Astrocyte of the cerebellum (primary cell): ENCODE measurements around the gene PRSS33.

Source experiments
- DNase-seq: peaks from one replicate; pipeline ENCODE4 v3.0.0-alpha.2; 2011; ENCODE audit warnings: low read depth
- H3K4me3 ChIP-seq: 2 replicates; pipeline ENCODE4 v1.5.1; 2011; ENCODE audit warnings: mild to moderate bottlenecking, low read depth, low read length, moderate library complexity
- CTCF ChIP-seq: IDR thresholded peaks from 2 replicates; pipeline ENCODE4 v1.5.1; 2012; ENCODE audit warnings: low read length, low read depth, moderate library complexity, mild to moderate bottlenecking; ENCODE audit errors: missing control alignments
- in situ Hi-C: cut with HindIII; loops from 2 replicates; pipeline ENCODE4 v1.10.0; 2017; ENCODE audit warnings: low sequenced_read_pairs

PRSS33 gene

DNA sequence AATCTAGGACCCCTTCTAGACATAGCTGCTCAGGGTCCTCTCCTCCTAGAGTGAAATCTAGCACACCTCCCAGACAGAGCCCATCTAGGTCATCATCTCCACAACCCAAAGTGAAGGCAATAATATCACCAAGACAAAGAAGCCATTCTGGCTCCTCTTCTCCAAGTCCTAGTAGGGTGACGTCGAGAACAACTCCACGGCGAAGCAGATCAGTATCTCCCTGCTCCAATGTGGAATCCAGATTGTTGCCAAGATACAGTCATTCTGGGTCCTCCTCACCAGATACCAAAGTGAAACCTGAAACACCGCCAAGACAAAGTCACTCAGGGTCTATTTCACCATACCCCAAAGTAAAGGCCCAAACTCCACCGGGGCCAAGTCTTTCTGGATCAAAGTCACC, 24.2 kb downstream of the PRSS33 start:
- TF ChIP-seq CTCF, result no peak
- H3K4me3 ChIP-seq, result no peak overlapping the region
- in situ Hi-C loops, result no loop called here
- DNase-seq, result no peak

DNA sequence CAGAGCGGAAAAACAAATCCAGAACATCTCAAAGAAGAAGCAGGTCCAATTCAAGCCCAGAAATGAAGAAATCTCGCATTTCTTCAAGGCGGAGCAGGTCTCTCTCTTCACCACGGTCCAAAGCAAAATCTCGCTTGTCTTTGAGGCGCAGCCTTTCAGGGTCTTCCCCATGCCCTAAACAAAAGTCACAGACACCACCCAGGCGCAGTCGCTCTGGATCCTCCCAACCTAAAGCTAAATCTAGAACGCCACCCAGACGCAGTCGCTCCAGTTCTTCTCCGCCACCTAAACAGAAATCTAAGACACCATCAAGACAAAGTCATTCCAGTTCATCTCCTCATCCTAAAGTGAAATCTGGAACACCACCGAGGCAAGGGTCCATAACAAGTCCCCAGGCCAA, 24.6 kb downstream of the PRSS33 start:
- DNase-seq, result no peak
- in situ Hi-C loops, result no loop called here
- no peak for TF ChIP-seq CTCF
- H3K4me3 ChIP-seq, result no peak overlapping the region

DNA sequence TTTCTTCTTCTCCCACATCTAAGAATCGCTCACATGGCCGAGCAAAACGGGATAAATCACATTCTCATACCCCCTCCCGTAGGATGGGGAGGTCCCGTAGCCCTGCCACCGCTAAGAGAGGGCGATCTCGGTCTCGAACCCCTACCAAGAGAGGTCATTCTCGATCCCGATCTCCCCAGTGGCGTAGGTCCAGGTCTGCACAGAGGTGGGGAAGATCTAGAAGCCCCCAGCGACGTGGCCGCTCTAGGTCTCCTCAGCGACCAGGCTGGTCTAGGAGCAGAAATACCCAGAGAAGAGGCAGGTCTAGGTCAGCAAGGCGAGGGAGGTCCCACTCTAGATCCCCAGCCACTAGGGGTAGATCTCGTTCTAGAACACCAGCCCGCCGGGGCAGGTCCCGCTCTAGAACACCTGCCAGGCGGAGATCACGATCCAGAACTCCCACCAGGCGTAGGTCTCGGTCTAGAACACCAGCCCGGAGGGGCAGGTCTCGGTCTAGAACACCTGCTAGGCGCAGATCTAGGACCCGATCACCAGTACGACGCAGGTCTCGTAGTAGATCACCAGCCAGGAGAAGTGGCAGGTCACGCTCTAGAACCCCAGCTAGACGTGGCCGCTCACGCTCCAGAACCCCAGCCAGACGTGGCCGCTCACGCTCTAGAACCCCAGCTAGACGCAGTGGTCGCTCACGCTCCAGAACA, 25.3 kb downstream of the PRSS33 start:
- in situ Hi-C loops, result no loop called here
- DNase-seq, result no peak
- H3K4me3 ChIP-seq, result no peak overlapping the region
- no peak for TF ChIP-seq CTCF

DNA sequence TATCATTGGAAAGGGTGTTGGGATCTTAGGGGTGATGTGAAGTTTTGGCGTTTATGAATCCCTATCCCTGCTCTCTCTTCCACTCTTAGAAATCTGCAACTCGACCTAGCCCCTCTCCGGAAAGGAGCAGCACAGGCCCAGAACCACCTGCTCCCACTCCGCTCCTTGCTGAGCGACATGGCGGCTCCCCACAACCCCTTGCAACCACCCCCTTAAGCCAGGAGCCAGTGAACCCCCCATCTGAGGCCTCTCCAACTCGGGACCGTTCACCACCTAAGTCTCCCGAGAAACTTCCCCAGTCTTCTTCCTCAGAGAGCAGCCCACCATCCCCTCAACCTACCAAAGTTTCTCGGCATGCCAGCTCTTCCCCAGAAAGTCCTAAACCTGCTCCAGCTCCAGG, 25.9 kb downstream of the PRSS33 start:
- no peak for TF ChIP-seq CTCF
- in situ Hi-C loops, result no loop called here
- H3K4me3 ChIP-seq, result no peak overlapping the region
- DNase-seq, result no peak

GRCh38 chr16:2757344-2757743, 30.0 kb downstream of the PRSS33 start:
- no peak for TF ChIP-seq CTCF
- H3K4me3 ChIP-seq, result no peak overlapping the region
- no peak for DNase-seq
- in situ Hi-C loops, result no loop called here

GRCh38 chr16:2756288-2757015, 30.9 kb downstream of the PRSS33 start:
- no peak overlapping the region for H3K4me3 ChIP-seq
- no peak for TF ChIP-seq CTCF
- in situ Hi-C loops, result no loop called here
- no peak for DNase-seq
